ENCODE measurements around the gene THEM5. TPM values are rescaled to one million over a fixed set of nuclear protein-coding genes. Genes with fewer than 3 reads are reported as not detected.
A peak's percentile ranks its signal among the peaks of the same experiment; 100 is the strongest.

THEM5 gene
- total and polyA plus RNA-seq, 8 donors = 0.67 to 1.2 (median 1.00) TPM; not detected in 2

- intact Hi-C loops (cut with DNase I) = no loop called here
- H3K9me3 ChIP-seq = no peaks in the 10 kb centered on the region
- H3K27ac ChIP-seq = no peak overlapping the region
- DNase-seq (no peak), ATAC-seq (no peak)
- H3K27me3 ChIP-seq = peaks cover 0 to 18% of the 10 kb centered on the region in 2 donors
- no peaks in the 10 kb centered on the region for H3K36me3 ChIP-seq
- peaks cover 3 to 10% of the 10 kb centered on the region in 2 donors for H3K4me1 ChIP-seq
- TF ChIP-seq CTCF (IDR thresholded peaks at IDR 0.05) = no peak
- H3K4me3 ChIP-seq = no peak overlapping the region
Observed at GRCh38 chr1:151846686-151847237, 6.8 kb downstream of the THEM5 start.

GRCh38 chr1:151846062-151846568 is 7.4 kb downstream of the THEM5 start:
- TF ChIP-seq CTCF (IDR thresholded peaks at IDR 0.05) = no peak
- Histone ChIP-seq H3K9me3 (no peaks in the 10 kb centered on the region), H3K36me3 (no peaks in the 10 kb centered on the region), H3K27ac (no peak overlapping the region), H3K4me1 (peaks cover 3 to 10% of the 10 kb centered on the region in 2 donors), H3K27me3 (peaks cover 0 to 23% of the 10 kb centered on the region in 2 donors), H3K4me3 (no peak overlapping the region)
- DNase-seq (no peak), ATAC-seq (no peak)
- intact Hi-C loops (cut with DNase I) = no loop called here

- no peak for TF ChIP-seq CTCF (IDR thresholded peaks at IDR 0.05)
- H3K27ac ChIP-seq = no peak overlapping the region
- ATAC-seq = no peak
- no peak for DNase-seq
- no peaks in the 10 kb centered on the region for H3K36me3 ChIP-seq
- H3K27me3 ChIP-seq = peaks cover 12 to 45% of the 10 kb centered on the region in 2 donors
- no peak overlapping the region for H3K4me3 ChIP-seq
- peaks cover 13 to 21% of the 10 kb centered on the region in 2 donors for H3K4me1 ChIP-seq
- no peaks in the 10 kb centered on the region for H3K9me3 ChIP-seq
- intact Hi-C loops (cut with DNase I) = no loop called here
Observed at GRCh38 chr1:151843398-151843797, 10.1 kb downstream of the THEM5 start.

- intact Hi-C loops (cut with DNase I) = no loop called here
- H3K4me1 ChIP-seq = peaks cover 13 to 34% of the 10 kb centered on the region in 2 donors
- peaks cover 25 to 50% of the 10 kb centered on the region in 2 donors for H3K27me3 ChIP-seq
- no peak overlapping the region for H3K4me3 ChIP-seq
- ATAC-seq (no peak), DNase-seq (no peak)
- no peak overlapping the region for H3K27ac ChIP-seq
- H3K9me3 ChIP-seq = no peaks in the 10 kb centered on the region
- no peaks in the 10 kb centered on the region for H3K36me3 ChIP-seq
- TF ChIP-seq CTCF (IDR thresholded peaks at IDR 0.05) = no peak
Observed at GRCh38 chr1:151841141-151841540, 12.4 kb downstream of the THEM5 start.

- peak overlapping the region in 1 of 2 donors; percentile 42 for H3K4me3 ChIP-seq
- TF ChIP-seq CTCF (IDR thresholded peaks at IDR 0.05) = no peak
- intact Hi-C loops (cut with DNase I) = no loop called here
- H3K27ac ChIP-seq = peak overlapping the region; percentile 57 to 58
- H3K4me1 ChIP-seq = peaks cover 13 to 34% of the 10 kb centered on the region in 2 donors
- DNase-seq (no peak), ATAC-seq (no peak)
- peaks cover 25 to 50% of the 10 kb centered on the region in 2 donors for H3K27me3 ChIP-seq
- no peaks in the 10 kb centered on the region for H3K36me3 ChIP-seq
- H3K9me3 ChIP-seq = no peaks in the 10 kb centered on the region
Observed at GRCh38 chr1:151840421-151840820, 13.1 kb downstream of the THEM5 start.
